BJ (cell line): ENCODE results near the gene WDR1. TPM values are rescaled to one million over a fixed set of nuclear protein-coding genes. Genes with fewer than 3 reads are reported as not detected.

Experiments
- CTCF ChIA-PET: fragments of 350-600 bp; formaldehyde crosslinking; extraction: SDS; loops from one replicate; lab custom pipeline; 2021; ENCODE audit warnings: antibody characterized with exemption, inconsistent platforms; lab: Yijun Ruan, JAX
- POLR2A ChIA-PET: fragments of 300-600 bp; sonication (Branson Sonifier 250); formaldehyde crosslinking; extraction: SDS; loops from one replicate; lab custom pipeline; 2021; ENCODE audit warnings: antibody characterized with exemption; lab: Charles Lee
- DNase-seq: peaks from one replicate; pipeline ENCODE4 v3.0.0-alpha.2; 2011; ENCODE audit warnings: low read depth
- H3K27me3 ChIP-seq: 2 replicates; pipeline ENCODE4 v1.6.0; 2011; ENCODE audit warnings: low read length; ENCODE audit not compliant: control insufficient read depth, insufficient read depth
- H3K36me3 ChIP-seq: 2 replicates; pipeline ENCODE4 v1.5.1; 2011; ENCODE audit warnings: low read length; ENCODE audit not compliant: control insufficient read depth, insufficient read depth
- H3K4me3 ChIP-seq: 2 replicates; pipeline ENCODE4 v1.5.1; 2011; ENCODE audit warnings: low read depth, mild to moderate bottlenecking, control low read depth, low read length
- polyA plus RNA-seq: library from polyadenylated mRNA; depleted of rRNA; stranded (reverse); fragments of >200 nt; gene quantifications from 2 replicates; pipeline ENCODE4 v1.2.3, GENCODE V29; 2011; rRNA removed
- small RNA-seq: library from RNA; depleted of rRNA; stranded (forward); fragments of <200 nt; gene quantifications from one replicate; pipeline ENCODE3, GENCODE V24; 2012; ENCODE audit warnings: low replicate concordance, low read depth; ENCODE audit not compliant: insufficient read length
- TF ChIP-seq, protein P1 (sequence below): IDR thresholded peaks from 2 replicates; pipeline ENCODE4 v1.5.1; 2011; ENCODE audit warnings: low read depth, mild to moderate bottlenecking, control low read depth, inconsistent platforms, low read length, moderate library complexity; ENCODE audit not compliant: insufficient read depth

Gene WDR1
- polyA plus RNA-seq, 1 experiment = 952 TPM

GRCh38 chr4:10030972-10031667 is 85.5 kb downstream of the WDR1 start:
- H3K36me3 ChIP-seq = no peaks in the 10 kb centered on the region
- TF ChIP-seq, protein P1, sequence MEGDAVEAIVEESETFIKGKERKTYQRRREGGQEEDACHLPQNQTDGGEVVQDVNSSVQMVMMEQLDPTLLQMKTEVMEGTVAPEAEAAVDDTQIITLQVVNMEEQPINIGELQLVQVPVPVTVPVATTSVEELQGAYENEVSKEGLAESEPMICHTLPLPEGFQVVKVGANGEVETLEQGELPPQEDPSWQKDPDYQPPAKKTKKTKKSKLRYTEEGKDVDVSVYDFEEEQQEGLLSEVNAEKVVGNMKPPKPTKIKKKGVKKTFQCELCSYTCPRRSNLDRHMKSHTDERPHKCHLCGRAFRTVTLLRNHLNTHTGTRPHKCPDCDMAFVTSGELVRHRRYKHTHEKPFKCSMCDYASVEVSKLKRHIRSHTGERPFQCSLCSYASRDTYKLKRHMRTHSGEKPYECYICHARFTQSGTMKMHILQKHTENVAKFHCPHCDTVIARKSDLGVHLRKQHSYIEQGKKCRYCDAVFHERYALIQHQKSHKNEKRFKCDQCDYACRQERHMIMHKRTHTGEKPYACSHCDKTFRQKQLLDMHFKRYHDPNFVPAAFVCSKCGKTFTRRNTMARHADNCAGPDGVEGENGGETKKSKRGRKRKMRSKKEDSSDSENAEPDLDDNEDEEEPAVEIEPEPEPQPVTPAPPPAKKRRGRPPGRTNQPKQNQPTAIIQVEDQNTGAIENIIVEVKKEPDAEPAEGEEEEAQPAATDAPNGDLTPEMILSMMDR = no peak
- no peaks in the 10 kb centered on the region for H3K27me3 ChIP-seq
- ChIA-PET POLR2A (no interaction called here), CTCF (interaction anchor here (1.1 to 3.2 kb wide), 4 partner anchors 11 to 32 kb away, joined by 3 to 21 read pairs (median 8); no protein-coding TSS in a partner anchor)
- H3K4me3 ChIP-seq = no peak overlapping the region
- no peak for DNase-seq

DNA sequence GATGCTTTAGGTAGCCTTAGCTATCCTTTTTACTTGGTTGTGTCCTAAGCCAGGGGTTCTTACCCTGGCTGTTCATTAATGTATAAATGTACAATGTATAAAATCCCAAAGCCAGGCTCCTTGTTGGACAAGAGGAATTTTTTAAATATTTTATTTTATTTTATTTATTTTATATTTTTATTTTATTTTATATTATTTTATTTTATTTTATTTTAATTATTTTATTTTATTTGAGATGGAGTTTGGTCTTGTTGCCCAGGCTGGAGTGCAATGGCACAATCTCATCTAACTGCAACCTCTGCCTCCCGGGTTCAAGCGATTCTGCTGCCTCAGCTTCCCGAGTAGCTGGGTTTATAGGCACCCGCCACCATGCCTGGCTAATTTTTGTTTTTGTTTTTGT is 87.2 kb downstream of the WDR1 start:
- POLR2A ChIA-PET = no interaction called here
- CTCF ChIA-PET = interaction anchor here (1.3 to 3.8 kb wide), 2 partner anchors 8 to 10 kb away, joined by 3 to 13 read pairs; partner anchors contain the start of gene SLC2A9
- TF ChIP-seq, protein P1 = no peak
- Histone ChIP-seq H3K36me3 (no peaks in the 10 kb centered on the region), H3K27me3 (no peaks in the 10 kb centered on the region), H3K4me3 (no peak overlapping the region)
- DNase-seq = no peak

DNA sequence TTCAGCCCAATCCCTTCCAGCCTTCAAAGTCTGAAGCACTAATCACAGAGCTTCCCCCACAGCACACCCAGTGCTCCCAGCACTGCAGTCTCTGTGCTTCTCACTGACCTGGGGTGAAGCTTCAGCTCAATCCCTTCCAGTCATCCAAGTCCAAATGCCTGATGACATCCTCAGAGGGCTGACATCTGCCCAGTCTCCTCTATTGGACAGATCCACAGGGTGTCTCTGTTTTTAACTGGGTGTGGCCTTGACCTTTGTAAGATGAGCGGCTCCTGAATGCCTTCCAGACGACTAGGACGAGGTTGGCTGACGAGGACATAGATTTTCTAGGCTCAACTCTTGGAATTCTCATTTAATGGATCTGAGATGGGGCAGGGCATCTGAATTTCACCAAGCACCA is 87.7 kb downstream of the WDR1 start:
- Histone ChIP-seq H3K36me3 (no peaks in the 10 kb centered on the region), H3K27me3 (no peaks in the 10 kb centered on the region), H3K4me3 (no peak overlapping the region)
- DNase-seq = no peak
- CTCF ChIA-PET = interaction anchor here (0.8 to 3.8 kb wide), 3 partner anchors 8 to 15 kb away, joined by 3 to 13 read pairs (median 3); partner anchors contain the start of gene SLC2A9
- TF ChIP-seq, protein P1 = no peak
- POLR2A ChIA-PET = no interaction called here

GRCh38 chr4:10026485-10026884 is 90.1 kb downstream of the WDR1 start:
- no peak for DNase-seq
- ChIA-PET POLR2A (no interaction called here), CTCF (no interaction called here)
- TF ChIP-seq, protein P1 = no peak
- H3K27me3 ChIP-seq = no peaks in the 10 kb centered on the region
- H3K4me3 ChIP-seq = no peak overlapping the region
- no peaks in the 10 kb centered on the region for H3K36me3 ChIP-seq

- no peak for DNase-seq
- CTCF ChIA-PET = interaction anchor here (1.0 to 3.8 kb wide), 4 partner anchors 11 to 563 kb away, joined by 3 to 14 read pairs (median 6); no protein-coding TSS in a partner anchor
- Histone ChIP-seq H3K36me3 (no peaks in the 10 kb centered on the region), H3K27me3 (no peaks in the 10 kb centered on the region), H3K4me3 (no peak overlapping the region)
- TF ChIP-seq, protein P1 = no peak
- POLR2A ChIA-PET = no interaction called here
Measured at GRCh38 chr4:10025230-10025806, 91.3 kb downstream of the WDR1 start.

Small RNA genes within 50 kb of the gene (small RNA-seq; reads per million reads assigned to genes)
- gene AC093664.1 (not detected), gene MIR3138 (0.63 reads per million), gene RNA5SP155 (not detected)

Other genes starting within 250 kb of the WDR1 start
- gene SLC2A9, start 95.3 kb downstream of the WDR1 start, polyA plus RNA-seq = 5.0 and 6.4 TPM in 2 replicates